Endothelial cell (in vitro differentiated cells): ENCODE data around the gene CCIN. TPM values are rescaled to one million over a fixed set of nuclear protein-coding genes. Genes with fewer than 3 reads are reported as not detected.

Experiments used
- DNase-seq: peaks from one replicate; pipeline ENCODE4 v3.0.0; 2021; ENCODE audit warnings: low spot score
- H3K27ac Mint-ChIP-seq: one replicate; pipeline ENCODE4 v1.8.0; 2021; ENCODE audit warnings: mixed read lengths, inconsistent platforms; ENCODE audit not compliant: unreplicated experiment
- H3K27me3 Mint-ChIP-seq: one replicate; pipeline ENCODE4 v1.8.0; 2021; ENCODE audit warnings: mild to moderate bottlenecking, moderate library complexity, mixed read lengths, inconsistent platforms; ENCODE audit not compliant: unreplicated experiment
- H3K36me3 Mint-ChIP-seq: one replicate; pipeline ENCODE4 v1.8.0; 2021; ENCODE audit warnings: mild to moderate bottlenecking, low read depth, mixed read lengths, inconsistent platforms; ENCODE audit not compliant: unreplicated experiment
- H3K4me1 Mint-ChIP-seq: one replicate; pipeline ENCODE4 v1.8.0; 2021; ENCODE audit warnings: mild to moderate bottlenecking, mixed read lengths, inconsistent platforms; ENCODE audit not compliant: unreplicated experiment
- H3K4me3 Mint-ChIP-seq: one replicate; pipeline ENCODE4 v1.8.0; 2021; ENCODE audit warnings: mild to moderate bottlenecking, mixed read lengths, inconsistent platforms; ENCODE audit not compliant: unreplicated experiment
- H3K9me3 Mint-ChIP-seq: one replicate; pipeline ENCODE4 v1.8.0; 2021; ENCODE audit warnings: mixed read lengths, inconsistent platforms; ENCODE audit not compliant: unreplicated experiment
- total RNA-seq: library from RNA; stranded (reverse); fragmentation: NEBNext Ultra II Directional; extraction: Animal tissue kit (Norgen Biotek cat#: 25700); gene quantifications from one replicate; pipeline ENCODE4 v1.2.1, GENCODE V29; 2021; ENCODE audit not compliant: unreplicated experiment
- TF ChIP-seq, protein P1 (sequence below): fragments of 200-600 bp; sonication (generic); IDR thresholded peaks from one replicate; pipeline ENCODE4 v1.5.0; 2021; ENCODE audit warnings: antibody characterized with exemption; ENCODE audit not compliant: unreplicated experiment

Gene CCIN
- total RNA-seq, 1 donor from 2014 or later: not detected

DNA sequence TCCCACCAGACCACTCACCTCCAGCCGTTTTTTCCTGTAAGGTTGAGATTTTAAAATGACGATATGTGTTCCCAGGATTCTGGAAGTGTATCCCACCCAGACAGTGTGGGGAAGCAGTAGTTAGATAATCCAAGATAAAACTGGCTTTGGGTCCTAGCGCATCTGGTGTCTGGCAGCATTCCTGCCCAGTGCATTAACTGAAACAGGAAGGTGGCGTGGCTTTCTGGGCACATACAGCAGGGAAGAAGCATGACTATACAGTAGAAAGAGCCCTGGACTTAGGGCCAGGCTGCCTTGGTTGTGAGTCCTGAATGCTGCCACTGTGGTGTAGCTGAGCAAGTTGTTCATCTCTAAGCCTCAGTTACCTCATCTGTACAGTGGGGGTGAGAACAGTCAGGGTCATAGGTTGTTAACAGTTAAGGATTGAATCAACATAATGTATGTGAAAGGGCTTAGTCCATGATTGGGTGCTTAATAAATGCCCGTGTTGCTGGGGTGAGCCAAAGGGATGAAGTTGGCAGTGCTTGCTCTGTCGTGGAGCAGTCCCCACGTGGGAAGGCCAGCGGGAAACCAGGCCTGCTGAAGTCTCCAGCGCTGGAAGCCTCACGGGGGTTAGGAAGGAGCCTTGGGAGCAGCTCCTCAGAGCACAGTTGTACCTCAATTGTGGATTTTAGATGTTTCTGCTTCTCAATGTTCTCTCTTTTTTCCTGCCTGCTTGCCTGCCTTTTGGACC, 39.5 kb downstream of the CCIN start:
- TF ChIP-seq, protein P1, sequence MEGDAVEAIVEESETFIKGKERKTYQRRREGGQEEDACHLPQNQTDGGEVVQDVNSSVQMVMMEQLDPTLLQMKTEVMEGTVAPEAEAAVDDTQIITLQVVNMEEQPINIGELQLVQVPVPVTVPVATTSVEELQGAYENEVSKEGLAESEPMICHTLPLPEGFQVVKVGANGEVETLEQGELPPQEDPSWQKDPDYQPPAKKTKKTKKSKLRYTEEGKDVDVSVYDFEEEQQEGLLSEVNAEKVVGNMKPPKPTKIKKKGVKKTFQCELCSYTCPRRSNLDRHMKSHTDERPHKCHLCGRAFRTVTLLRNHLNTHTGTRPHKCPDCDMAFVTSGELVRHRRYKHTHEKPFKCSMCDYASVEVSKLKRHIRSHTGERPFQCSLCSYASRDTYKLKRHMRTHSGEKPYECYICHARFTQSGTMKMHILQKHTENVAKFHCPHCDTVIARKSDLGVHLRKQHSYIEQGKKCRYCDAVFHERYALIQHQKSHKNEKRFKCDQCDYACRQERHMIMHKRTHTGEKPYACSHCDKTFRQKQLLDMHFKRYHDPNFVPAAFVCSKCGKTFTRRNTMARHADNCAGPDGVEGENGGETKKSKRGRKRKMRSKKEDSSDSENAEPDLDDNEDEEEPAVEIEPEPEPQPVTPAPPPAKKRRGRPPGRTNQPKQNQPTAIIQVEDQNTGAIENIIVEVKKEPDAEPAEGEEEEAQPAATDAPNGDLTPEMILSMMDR: no peak
- Mint-ChIP-seq H3K4me1 (peaks cover 52% of the 10 kb centered on the region), H3K27me3 (peaks cover 9% of the 10 kb centered on the region), H3K36me3 (peaks cover 75% of the 10 kb centered on the region), H3K27ac (peak overlapping the region; percentile 19), H3K4me3 (peak overlapping the region; percentile 15), H3K9me3 (no peaks in the 10 kb centered on the region)
- no peak for DNase-seq

DNA sequence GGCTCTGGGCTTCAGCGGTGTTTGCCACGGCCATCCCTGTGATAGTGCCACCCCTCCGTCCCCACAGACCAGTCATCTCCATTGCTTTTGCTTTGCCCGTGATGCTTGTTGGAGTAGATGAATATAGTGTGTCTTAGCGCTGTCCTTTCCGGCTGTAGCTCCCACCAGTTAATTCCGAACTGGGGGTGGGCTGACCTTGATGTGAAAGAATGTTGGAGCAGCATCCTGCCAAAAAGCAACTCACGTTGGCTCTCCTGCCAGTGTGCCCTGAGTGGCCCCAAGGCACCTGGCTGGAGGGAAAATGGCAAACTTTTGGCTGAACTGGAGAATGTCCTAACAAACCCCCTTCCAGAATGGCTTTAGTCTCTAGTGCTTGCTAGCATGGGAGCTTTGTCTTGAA, 41.5 kb downstream of the CCIN start:
- H3K4me1 Mint-ChIP-seq: peaks cover 59% of the 10 kb centered on the region
- DNase-seq: no peak
- H3K36me3 Mint-ChIP-seq: peaks cover 73% of the 10 kb centered on the region
- peak overlapping the region; percentile 74 for H3K27ac Mint-ChIP-seq
- peaks cover 5% of the 10 kb centered on the region for H3K27me3 Mint-ChIP-seq
- no peak overlapping the region for H3K4me3 Mint-ChIP-seq
- H3K9me3 Mint-ChIP-seq: no peaks in the 10 kb centered on the region
- TF ChIP-seq, protein P1: no peak

GRCh38 chr9:36211510-36211909, 42.3 kb downstream of the CCIN start:
- peaks cover 9% of the 10 kb centered on the region for H3K27me3 Mint-ChIP-seq
- TF ChIP-seq, protein P1: no peak
- H3K27ac Mint-ChIP-seq: peak overlapping the region; percentile 86
- H3K9me3 Mint-ChIP-seq: no peaks in the 10 kb centered on the region
- H3K4me3 Mint-ChIP-seq: peak overlapping the region; percentile 37
- H3K4me1 Mint-ChIP-seq: peaks cover 64% of the 10 kb centered on the region
- H3K36me3 Mint-ChIP-seq: peaks cover 72% of the 10 kb centered on the region
- no peak for DNase-seq

GRCh38 chr9:36213387-36213786, 44.2 kb downstream of the CCIN start:
- Mint-ChIP-seq H3K27ac (no peak overlapping the region), H3K36me3 (peaks cover 64% of the 10 kb centered on the region), H3K4me1 (peaks cover 51% of the 10 kb centered on the region), H3K9me3 (no peaks in the 10 kb centered on the region), H3K27me3 (peaks cover 9% of the 10 kb centered on the region), H3K4me3 (no peak overlapping the region)
- TF ChIP-seq, protein P1: no peak
- no peak for DNase-seq

DNA sequence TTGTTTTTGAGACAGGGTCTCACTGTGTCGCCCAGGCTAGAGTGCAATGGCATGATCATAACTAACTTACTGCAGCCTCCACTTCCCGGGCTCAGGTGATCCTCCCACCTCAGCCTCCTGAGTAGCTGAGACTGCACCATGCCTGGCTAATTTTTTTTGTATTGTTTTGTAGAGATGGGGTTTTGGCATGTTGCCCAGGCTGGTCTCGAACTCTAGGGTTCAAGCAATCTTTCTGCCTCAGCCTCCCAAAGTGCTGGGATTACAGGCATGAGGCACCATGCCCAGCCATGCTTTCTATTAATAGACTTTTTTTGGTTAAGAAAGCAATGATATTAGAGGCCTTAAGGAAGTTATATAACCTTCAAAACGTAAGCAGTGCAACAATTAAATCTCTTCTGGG, 44.8 kb downstream of the CCIN start:
- TF ChIP-seq, protein P1: no peak
- Mint-ChIP-seq H3K27me3 (peaks cover 11% of the 10 kb centered on the region), H3K36me3 (peaks cover 63% of the 10 kb centered on the region), H3K4me1 (peaks cover 51% of the 10 kb centered on the region), H3K4me3 (no peak overlapping the region), H3K27ac (peak overlapping the region; percentile 81), H3K9me3 (no peaks in the 10 kb centered on the region)
- DNase-seq: no peak
